Choroid plexus epithelial cell (primary cell): Measurements from ENCODE around the gene METTL2B.
"Not testable (repeated sequence)": the region's sequence is repeated elsewhere in the genome, so short reads cannot be mapped to it uniquely, and the experiment has no call there.

Experiments
- DNase-seq: peaks from one replicate; pipeline ENCODE4 v3.0.0-alpha.2; 2010; ENCODE audit warnings: low read depth
- H3K4me3 ChIP-seq: 2 replicates; pipeline ENCODE4 v1.5.1; 2011; ENCODE audit warnings: low read depth, mild to moderate bottlenecking, control low read depth, low read length, moderate library complexity
- TF ChIP-seq, protein P1 (sequence below): conservative IDR thresholded peaks from 2 replicates; pipeline ENCODE4 v1.5.1; 2011; ENCODE audit warnings: low read depth, mild to moderate bottlenecking, control low read depth, inconsistent platforms, low read length, moderate library complexity

The METTL2B gene

DNA sequence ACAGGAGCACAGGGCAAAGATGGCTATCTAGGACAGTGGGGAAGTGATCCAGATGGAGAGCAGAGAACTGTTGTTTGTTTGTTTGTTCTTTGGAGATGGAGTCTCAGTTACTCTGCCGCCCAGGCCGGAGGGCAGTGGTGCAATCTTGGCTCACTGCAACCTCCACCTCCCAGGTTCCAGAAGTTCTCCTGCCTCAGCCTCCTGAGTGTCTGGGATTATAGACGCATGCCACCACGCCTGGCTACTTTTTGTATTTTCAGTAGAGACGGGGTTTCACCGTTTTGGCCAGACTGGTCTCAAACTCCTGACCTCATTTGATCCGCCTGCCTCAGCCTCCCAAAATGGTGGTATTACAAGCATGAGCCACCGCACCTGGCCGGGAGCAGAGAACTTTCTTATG lies 20.9 kb downstream of the METTL2B start:
- TF ChIP-seq, protein P1, sequence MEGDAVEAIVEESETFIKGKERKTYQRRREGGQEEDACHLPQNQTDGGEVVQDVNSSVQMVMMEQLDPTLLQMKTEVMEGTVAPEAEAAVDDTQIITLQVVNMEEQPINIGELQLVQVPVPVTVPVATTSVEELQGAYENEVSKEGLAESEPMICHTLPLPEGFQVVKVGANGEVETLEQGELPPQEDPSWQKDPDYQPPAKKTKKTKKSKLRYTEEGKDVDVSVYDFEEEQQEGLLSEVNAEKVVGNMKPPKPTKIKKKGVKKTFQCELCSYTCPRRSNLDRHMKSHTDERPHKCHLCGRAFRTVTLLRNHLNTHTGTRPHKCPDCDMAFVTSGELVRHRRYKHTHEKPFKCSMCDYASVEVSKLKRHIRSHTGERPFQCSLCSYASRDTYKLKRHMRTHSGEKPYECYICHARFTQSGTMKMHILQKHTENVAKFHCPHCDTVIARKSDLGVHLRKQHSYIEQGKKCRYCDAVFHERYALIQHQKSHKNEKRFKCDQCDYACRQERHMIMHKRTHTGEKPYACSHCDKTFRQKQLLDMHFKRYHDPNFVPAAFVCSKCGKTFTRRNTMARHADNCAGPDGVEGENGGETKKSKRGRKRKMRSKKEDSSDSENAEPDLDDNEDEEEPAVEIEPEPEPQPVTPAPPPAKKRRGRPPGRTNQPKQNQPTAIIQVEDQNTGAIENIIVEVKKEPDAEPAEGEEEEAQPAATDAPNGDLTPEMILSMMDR, result no peak
- no peak for DNase-seq
- no peak overlapping the region for H3K4me3 ChIP-seq

DNA sequence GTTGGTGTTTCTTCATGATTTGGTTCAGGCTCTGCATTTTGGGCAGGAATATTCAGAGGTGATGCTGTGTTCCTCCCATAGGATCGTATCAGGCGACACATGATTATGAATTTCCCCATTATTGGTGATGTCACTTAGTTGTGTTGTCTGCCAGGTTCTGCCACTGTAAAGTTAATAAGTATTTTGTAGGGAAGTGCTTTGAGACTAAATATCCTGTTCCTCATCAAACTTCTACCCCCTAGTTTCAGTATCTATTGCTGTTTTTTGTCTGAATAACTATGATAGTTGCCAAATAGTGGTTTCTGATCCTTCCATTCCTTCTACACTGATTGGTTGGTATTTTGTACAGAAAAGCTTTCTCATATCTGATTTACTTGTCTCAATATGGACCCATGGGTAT lies 28.9 kb downstream of the METTL2B start:
- DNase-seq, H3K4me3 ChIP-seq: not testable (repeated sequence)

DNA sequence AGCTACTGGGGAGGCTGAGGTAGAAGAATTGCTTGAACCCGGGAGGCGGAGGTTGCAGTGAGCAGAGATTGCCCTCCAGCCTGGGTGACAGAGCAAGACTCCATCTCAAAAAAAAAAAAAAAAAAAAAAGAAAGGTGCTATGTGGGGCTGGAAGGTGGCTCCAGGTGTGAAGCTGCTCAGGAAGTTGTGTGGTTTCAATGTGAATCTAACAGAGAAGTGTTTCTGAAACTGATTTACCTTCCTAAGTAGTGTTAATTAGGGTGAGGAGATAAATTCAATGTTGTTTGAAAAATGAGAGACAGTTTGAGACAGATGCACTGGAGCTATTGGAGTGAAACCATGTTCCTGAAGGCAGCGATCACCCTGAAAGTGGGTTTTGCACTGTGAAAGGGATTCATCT lies 30.3 kb downstream of the METTL2B start:
- DNase-seq, H3K4me3 ChIP-seq: not testable (repeated sequence)

DNA sequence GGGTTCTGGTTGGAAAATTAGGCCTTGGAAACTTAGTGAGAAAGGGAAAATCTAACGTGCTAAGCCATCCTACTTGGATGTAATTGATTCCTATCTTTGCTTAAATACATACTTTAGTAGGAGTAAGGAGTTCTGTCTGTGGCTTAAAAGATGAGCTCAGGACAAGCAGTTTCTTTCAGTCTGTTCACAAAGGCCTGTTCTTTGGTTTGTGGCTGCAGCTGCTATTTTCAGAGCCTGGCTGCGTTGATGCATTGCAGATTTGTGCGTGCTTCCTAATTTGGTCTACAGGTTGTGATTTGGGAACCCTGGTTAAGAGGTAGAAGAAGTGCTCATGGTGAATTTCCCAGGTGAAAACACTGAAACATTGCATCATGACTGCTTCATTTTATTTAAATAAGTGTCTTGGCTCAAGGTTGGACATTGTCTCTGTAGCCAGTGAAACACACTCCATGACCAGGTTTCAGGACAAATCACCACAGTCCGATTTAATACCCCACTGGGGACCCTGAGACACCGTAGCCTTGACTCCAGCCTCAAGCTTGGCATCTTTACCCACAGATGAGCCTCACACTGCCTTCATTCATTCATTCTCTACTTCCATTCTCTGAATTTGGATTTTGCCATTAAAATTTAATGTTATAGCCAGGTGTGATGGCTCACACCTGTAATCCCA lies 30.9 kb downstream of the METTL2B start:
- not testable (repeated sequence) for H3K4me3 ChIP-seq, DNase-seq

DNA sequence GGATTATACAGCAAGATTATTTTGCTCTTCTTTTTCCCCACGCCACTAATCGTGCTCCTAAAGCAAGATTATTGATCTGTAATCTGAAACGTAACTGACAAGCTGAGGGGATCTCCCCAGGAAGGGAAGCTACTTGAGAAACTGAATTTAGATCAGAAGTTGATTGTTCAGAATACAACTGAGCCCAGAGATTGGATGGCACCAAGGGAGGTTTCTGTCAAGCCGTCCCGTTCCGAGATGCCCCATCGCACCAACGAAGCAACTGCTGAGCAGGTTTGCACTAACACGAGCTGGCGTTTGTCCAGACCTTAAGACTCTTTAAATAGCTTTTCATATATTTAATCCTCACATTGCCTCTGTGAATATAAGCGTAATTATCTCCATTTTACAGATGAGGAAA lies 35.1 kb downstream of the METTL2B start:
- not testable (repeated sequence) for H3K4me3 ChIP-seq, DNase-seq

DNA sequence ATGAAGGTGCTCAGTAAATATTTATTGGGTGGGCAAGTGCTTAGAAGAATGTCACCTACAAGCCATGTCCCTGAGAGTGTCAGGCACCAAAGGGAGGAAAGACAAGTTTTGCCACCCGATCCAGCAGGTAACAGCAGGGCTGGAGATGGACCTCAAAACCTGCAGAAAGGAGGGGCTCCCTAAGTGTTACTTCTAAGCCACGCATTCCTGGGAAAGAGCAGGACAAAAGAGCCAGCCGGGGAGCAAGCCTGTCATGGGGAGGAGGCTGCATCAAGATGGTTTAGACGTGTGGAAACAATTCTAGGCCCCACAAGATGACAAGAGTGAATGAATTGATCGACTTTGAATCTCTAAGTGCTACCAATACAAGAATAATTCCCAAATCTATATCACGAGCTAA lies 38.7 kb downstream of the METTL2B start:
- DNase-seq, H3K4me3 ChIP-seq: not testable (repeated sequence)

DNA sequence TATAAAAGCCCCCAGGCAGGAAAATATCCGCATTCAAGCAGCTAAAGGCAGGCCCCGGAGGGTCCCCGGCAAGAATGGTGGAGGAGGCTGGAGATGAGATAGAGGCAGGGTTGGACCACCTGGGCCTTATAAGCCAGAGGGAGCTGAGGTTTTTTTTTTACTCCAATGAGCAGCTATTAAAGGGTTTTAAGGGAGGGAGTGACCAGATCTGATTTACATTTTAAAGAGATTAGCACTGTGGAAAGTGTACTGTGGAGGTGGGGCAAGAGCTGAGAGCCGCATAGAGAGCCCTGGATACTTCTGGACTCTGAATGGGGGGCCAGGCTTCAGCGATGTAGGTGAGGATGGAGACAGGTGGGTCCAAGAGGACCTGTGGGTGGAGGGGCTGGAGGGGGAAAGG lies 40.5 kb downstream of the METTL2B start:
- DNase-seq, H3K4me3 ChIP-seq: not testable (repeated sequence)

DNA sequence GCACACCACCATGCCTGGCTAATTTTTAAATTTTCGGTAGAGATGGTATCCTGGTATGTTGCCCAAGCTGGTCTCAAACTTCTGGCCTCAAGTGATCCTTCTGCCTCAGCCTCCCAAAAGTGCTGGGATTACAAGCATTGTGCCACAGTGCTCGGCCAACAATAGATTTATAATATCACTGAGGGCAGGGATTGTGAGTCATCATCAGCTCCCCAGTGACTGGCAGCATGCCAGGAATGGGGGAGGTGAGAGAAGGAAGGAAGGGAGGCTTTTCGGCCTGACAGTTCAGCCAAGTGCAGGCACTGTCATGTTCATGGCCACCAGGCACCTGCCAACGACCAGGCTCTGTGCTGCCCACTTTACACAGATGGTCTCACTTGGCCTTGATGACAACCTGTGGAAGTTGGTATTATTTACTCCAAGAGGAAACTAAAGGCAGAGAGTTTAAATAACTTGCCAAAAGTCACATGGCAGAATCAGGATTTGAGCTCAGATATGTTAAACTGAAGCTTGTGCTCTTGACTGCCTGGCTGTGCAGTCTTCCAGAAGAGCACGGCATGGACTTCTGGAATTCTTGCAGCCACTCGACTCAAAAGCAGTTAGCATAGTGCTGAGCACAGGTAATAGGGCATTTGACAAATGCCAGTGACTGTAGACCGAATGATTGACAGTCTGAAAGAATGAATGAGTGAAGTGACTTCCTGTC lies 46.8 kb downstream of the METTL2B start:
- not testable (repeated sequence) for H3K4me3 ChIP-seq
- DNase-seq, result peak; percentile 74

DNA sequence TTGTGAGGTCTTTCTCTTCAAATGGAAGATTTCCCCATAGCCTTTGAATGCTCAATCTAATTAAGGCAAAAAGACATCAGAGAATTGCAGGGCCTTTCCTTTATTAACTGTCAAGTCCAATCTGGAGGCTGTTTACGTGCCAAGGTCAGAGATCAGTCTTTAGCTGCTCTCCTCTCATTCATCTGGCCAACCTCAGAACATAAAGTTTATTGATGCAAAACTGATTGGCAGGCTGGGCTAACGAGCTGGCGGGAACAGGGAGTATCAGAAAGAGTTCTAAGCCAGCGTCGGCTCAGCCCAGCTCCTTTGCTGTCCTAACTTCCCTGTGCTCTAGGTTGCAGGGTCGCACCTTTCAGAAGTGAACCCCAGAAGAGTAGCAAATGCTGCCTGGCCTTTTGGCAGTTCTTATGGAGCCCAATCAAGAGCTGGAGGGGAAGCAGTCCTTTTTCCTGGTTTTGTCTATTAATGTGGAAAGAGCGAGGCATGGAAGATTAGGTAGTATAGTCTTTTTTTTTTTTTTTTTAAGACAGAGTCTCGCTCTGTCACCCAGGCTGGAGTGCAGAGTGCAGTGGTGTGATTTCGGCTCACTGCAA lies 47.5 kb downstream of the METTL2B start:
- DNase-seq, H3K4me3 ChIP-seq: not testable (repeated sequence)

DNA sequence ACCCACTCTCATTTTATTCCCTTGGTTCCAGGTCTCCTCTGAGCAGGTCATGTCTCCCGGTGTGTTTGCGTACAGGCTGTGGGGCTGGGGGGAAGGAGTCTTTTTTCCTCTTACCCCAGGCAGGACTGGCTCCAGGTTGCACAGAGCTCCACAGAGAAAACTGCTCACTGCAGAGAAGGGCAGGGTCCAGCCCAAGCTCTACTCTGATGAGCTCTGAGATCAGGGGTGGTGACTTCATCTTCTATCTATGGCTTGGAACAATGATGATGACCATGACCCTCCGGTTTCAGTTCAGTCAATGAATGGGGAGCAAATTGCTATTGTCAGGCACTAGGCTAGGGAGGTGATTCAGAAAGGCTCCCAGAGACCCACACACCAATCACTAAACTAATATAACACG lies 49.0 kb downstream of the METTL2B start:
- DNase-seq, result not testable (repeated sequence)

DNA sequence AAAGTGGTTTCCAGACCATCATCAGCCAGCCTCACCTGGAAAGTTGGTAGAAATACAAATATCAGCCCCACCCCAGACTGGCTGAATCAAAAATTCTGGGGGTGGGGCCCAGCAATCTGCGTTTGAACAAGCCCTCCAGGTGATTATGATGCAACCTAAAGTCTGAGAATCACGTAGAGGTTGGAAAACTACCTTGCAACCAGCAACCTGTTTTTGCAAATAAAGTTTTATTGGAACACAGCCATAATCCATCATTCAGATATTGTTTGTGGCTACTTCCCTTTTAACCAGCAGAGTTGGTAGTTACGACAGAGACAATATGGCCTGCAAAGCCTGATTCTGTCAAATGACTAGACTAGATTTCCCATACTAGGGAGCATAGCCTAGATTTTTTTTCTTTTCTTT lies 49.5 kb downstream of the METTL2B start:
- not testable (repeated sequence) for H3K4me3 ChIP-seq, DNase-seq

More for the DNA sequence above, 49.0 kb downstream of the METTL2B start:
- not testable (repeated sequence) for H3K4me3 ChIP-seq

DNA sequence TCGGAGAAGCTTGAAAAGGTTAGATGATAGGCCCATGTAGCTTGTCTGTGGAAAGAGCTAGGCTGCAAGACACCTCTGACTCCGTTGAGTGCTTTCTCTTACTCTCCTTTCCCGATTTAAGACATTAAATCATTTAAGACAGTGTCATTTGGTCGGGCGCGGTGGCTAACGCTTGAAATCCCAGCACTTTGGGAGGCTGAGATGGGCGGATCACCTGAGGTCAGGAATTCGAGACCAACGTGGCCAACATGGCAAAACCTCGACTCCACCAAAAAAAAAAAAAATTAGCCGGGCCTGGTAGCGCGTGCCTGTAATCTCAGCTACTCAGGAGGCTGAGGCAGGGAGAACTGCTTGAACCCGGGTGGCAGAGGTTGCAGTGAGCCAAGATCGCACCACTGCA lies 52.6 kb downstream of the METTL2B start:
- not testable (repeated sequence) for DNase-seq, H3K4me3 ChIP-seq

DNA sequence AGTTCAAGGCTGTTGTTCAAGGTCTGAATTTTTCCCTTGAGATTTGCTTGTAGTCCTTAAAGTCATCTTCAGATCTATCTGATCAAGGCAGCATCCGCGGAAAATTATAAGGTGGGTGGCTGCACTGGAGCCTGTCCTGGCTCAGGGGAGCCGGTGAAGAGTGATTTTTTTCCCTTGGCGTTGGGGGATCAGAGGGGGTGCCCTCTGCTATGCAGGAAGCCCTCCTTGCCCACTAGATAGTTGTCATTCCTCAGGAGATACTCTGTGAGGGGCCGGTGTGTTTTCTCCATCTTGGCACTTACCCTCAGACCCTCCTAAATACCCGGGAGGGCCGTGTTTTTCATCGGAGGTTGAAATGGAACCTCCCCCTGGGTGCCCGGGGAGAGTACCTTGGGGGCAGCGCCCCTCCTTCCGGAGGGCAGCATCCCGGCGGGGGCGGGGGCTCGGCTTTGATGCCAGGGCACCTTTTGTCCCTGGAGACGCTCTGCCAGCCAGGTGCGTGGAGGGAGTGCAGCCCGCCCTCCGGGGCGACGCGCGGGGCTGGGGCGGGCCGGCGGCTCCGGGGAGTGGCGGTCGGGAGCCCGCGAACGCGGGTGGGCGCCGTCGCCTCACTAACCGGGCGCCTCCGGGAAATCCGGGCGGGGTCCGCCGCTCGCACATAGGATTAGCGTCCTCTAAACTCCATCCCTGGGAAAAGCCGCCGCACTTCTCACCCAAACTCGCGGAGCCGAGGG lies 53.7 kb downstream of the METTL2B start:
- DNase-seq, result not testable (repeated sequence)
- H3K4me3 ChIP-seq, result peak overlapping the region; percentile 73
